ENCODE results near the gene C2CD3. TPM values are rescaled to one million over a fixed set of nuclear protein-coding genes. Genes with fewer than 3 reads are reported as not detected.
A peak's percentile ranks its signal among the peaks of the same experiment; 100 is the strongest.

C2CD3 gene
- total and polyA plus RNA-seq, 2 of the 4 experiments (the other 2 are of a cell fraction) = 11.1 to 19.2 TPM

DNA sequence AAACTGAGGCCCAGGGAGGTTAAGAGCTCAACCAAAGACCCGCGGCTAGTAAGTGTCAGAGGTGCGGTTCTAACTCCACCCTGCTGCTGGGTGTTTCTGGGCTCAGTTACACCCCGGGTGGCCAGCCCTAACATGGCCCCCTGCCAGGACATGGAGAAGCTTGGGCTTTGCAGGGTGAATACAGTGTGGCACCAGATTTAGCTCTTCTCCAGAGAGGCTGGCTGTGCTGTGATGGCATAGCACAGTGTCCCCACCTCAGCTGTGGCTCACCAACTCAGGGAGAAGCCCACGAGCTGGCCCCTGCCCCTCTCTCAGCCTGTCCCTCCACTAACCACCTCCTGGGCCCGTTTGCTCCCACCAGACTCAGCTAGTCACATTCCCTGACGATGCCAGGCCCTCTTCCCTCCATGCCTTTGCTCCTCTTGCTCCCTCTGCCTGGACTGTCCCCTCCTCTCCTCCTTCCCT lies 168.9 kb downstream of the C2CD3 start:
- no peaks in the 10 kb centered on the region for H3K79me1 ChIP-seq (ENCODE audit: low read depth in 1 of 2, low read length in 2 of 2)
- H2BK15ac ChIP-seq (ENCODE audit: low read depth, low read length) = no peak overlapping the region
- H3K23ac ChIP-seq (ENCODE audit: low read depth, low read length) = no peak overlapping the region
- no peak overlapping the region for H3K56ac ChIP-seq (ENCODE audit: extremely low read depth, insufficient read depth, low read length)
- dilution Hi-C loops (cut with HindIII; ENCODE audit: low sequenced_read_pairs, unreplicated experiment) = no loop called here
- in situ Hi-C loops (cut with MboI; ENCODE audit: low sequenced_read_pairs) = no loop called here
- H4K5ac ChIP-seq (ENCODE audit: low read depth, low read length) = no peak overlapping the region
- no peak overlapping the region for H2BK120ac ChIP-seq (ENCODE audit: low read depth, low read length)
- no peaks in the 10 kb centered on the region for H3K9me3 ChIP-seq (ENCODE audit: control insufficient read depth, insufficient read depth, low read length)
- CTCF ChIA-PET = no interaction called here
- H4K91ac ChIP-seq (ENCODE audit: insufficient read depth, low read depth, low read length) = no peak overlapping the region
- H3K4me1 ChIP-seq (ENCODE audit: control insufficient read depth, insufficient read depth, low read length) = no peaks in the 10 kb centered on the region
- H3K27ac ChIP-seq (ENCODE audit: insufficient read depth, low read length) = no peak overlapping the region
- no peak overlapping the region for H2AK5ac ChIP-seq (ENCODE audit: low read depth, low read length)
- H3K9ac ChIP-seq (ENCODE audit: low read depth, low read length) = no peak overlapping the region
- no peak overlapping the region for H4K8ac ChIP-seq (ENCODE audit: low read depth in 2 of 2, low read length in 2 of 2)
- no peak overlapping the region for H2AFZ ChIP-seq (replicated peaks; ENCODE audit: low read length, poor library complexity)
- no peaks in the 10 kb centered on the region for H3K27me3 ChIP-seq (ENCODE audit: control insufficient read depth, insufficient read depth, low read length)
- no peak overlapping the region for H3K4me3 ChIP-seq (ENCODE audit: insufficient read depth, low read depth, low read length)
- no peak for DNase-seq
- H3K14ac ChIP-seq (replicated peaks; ENCODE audit: low read depth, low read length) = no peak overlapping the region
- H4K20me1 ChIP-seq (ENCODE audit: insufficient read depth, low read length) = no peaks in the 10 kb centered on the region
- H3K4me2 ChIP-seq (ENCODE audit: low read depth, low read length) = no peak overlapping the region
- no peak for ATAC-seq (ENCODE audit: low read depth)
- POLR2A ChIA-PET (ENCODE audit: unreplicated experiment) = no interaction called here
- WGBS, 2 experiments (ENCODE audit: extremely low coverage in 2 of 2, insufficient read length in 1 of 2) = 79% methylated on average over 6 of the region's 7 CpGs; no CpG with 5 or more reads in 1 of the 2 experiments
- no peak overlapping the region for H2BK5ac ChIP-seq (ENCODE audit: low read depth, low read length, poor library complexity, severe bottlenecking)
- BruUV-seq (replicated peaks) = no TSS peak
- H2AK9ac ChIP-seq (replicated peaks; ENCODE audit: low read depth, low read length, poor library complexity) = peak overlapping the region; percentile 21
- intact Hi-C loops (cut with micrococcal nuclease) = no loop called here
- no peak overlapping the region for H3K18ac ChIP-seq (ENCODE audit: low read depth, low read length)
- H3K4ac ChIP-seq (ENCODE audit: low read depth, low read length) = no peak overlapping the region
- H2BK20ac ChIP-seq (ENCODE audit: low read depth, low read length) = no peak overlapping the region
- 0 out of 2 replicates have a peak, but pooled peaks cover 4% of the 10 kb centered on the region for H3K9me1 ChIP-seq (ENCODE audit: insufficient read depth, low read length)
- TF ChIP-seq, protein P1, sequence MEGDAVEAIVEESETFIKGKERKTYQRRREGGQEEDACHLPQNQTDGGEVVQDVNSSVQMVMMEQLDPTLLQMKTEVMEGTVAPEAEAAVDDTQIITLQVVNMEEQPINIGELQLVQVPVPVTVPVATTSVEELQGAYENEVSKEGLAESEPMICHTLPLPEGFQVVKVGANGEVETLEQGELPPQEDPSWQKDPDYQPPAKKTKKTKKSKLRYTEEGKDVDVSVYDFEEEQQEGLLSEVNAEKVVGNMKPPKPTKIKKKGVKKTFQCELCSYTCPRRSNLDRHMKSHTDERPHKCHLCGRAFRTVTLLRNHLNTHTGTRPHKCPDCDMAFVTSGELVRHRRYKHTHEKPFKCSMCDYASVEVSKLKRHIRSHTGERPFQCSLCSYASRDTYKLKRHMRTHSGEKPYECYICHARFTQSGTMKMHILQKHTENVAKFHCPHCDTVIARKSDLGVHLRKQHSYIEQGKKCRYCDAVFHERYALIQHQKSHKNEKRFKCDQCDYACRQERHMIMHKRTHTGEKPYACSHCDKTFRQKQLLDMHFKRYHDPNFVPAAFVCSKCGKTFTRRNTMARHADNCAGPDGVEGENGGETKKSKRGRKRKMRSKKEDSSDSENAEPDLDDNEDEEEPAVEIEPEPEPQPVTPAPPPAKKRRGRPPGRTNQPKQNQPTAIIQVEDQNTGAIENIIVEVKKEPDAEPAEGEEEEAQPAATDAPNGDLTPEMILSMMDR (conservative IDR thresholded peaks at IDR 0.05; ENCODE audit: low read depth, low read length) = no peak
- no peak for TF ChIP-seq NFE2L2 (IDR thresholded peaks at IDR 0.05; ENCODE audit: low read depth, low read length)
- TF ChIP-seq FOS (IDR thresholded peaks at IDR 0.05; ENCODE audit: low read depth, low read length) = no peak
- TF ChIP-seq, protein P2, sequence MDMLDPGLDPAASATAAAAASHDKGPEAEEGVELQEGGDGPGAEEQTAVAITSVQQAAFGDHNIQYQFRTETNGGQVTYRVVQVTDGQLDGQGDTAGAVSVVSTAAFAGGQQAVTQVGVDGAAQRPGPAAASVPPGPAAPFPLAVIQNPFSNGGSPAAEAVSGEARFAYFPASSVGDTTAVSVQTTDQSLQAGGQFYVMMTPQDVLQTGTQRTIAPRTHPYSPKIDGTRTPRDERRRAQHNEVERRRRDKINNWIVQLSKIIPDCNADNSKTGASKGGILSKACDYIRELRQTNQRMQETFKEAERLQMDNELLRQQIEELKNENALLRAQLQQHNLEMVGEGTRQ (IDR thresholded peaks at IDR 0.05; ENCODE audit: low read depth, low read length) = no peak
- TF ChIP-seq, protein P3, sequence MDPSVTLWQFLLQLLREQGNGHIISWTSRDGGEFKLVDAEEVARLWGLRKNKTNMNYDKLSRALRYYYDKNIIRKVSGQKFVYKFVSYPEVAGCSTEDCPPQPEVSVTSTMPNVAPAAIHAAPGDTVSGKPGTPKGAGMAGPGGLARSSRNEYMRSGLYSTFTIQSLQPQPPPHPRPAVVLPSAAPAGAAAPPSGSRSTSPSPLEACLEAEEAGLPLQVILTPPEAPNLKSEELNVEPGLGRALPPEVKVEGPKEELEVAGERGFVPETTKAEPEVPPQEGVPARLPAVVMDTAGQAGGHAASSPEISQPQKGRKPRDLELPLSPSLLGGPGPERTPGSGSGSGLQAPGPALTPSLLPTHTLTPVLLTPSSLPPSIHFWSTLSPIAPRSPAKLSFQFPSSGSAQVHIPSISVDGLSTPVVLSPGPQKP (IDR thresholded peaks at IDR 0.05; ENCODE audit: borderline replicate concordance, low read depth, low read length) = no peak
- no peak for TF ChIP-seq RCOR1 (IDR thresholded peaks at IDR 0.05; ENCODE audit: insufficient replicate concordance, low read length)
- no peak for TF ChIP-seq POLR2A (IDR thresholded peaks at IDR 0.05; ENCODE audit: low read depth, low read length)
- TF ChIP-seq RAD21 (IDR thresholded peaks at IDR 0.05; ENCODE audit: low read length) = no peak
- TF ChIP-seq MXI1 (IDR thresholded peaks at IDR 0.05; ENCODE audit: borderline replicate concordance, low read depth, low read length) = no peak
- TF ChIP-seq MAZ (IDR thresholded peaks at IDR 0.05; ENCODE audit: borderline replicate concordance, low read depth, low read length) = no peak
- no peak for TF ChIP-seq MAFK (IDR thresholded peaks at IDR 0.05; ENCODE audit: low read depth, low read length)
- TF ChIP-seq CEBPB (IDR thresholded peaks at IDR 0.05; ENCODE audit: low read depth, low read length) = no peak
- TF ChIP-seq BHLHE40 (IDR thresholded peaks at IDR 0.05; ENCODE audit: low read depth, low read length) = no peak
- no peak for TF ChIP-seq CHD1 (IDR thresholded peaks at IDR 0.05; ENCODE audit: low read depth, low read length)
- H3K36me3 ChIP-seq (ENCODE audit: control insufficient read depth, insufficient read depth, low read length) = peaks cover 3% of the 10 kb centered on the region
